HUDEP-2 (cell line): ENCODE results near the gene PPIL6.

Experiments used
- DNase-seq, 76 experiments: peaks; one replicate each; lab custom pipeline; 2025; ENCODE audit not compliant: unreplicated experiment in 76 of 76; lab: John Stamatoyannopoulos, UW

Gene PPIL6

DNA sequence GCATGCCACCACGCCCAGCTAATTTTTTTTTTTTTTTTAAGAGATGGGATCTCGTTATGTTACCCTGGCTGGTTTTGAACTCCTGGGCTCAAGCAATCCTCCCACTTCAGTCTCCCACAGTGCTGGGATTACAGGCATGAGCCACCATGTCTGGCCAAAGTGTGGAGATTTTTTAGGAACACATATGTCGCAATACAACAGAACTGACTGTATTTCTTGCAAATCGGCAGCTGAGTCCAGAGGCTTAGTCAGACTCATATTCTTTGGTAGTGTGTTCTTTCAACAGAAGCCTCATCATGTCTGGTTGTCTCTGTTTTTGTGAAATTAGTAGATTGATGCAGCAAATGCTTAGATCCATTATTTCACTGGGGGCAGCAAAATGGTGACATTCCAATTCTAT, 34.2 kb downstream of the PPIL6 start:
- DNase-seq = no peak

DNA sequence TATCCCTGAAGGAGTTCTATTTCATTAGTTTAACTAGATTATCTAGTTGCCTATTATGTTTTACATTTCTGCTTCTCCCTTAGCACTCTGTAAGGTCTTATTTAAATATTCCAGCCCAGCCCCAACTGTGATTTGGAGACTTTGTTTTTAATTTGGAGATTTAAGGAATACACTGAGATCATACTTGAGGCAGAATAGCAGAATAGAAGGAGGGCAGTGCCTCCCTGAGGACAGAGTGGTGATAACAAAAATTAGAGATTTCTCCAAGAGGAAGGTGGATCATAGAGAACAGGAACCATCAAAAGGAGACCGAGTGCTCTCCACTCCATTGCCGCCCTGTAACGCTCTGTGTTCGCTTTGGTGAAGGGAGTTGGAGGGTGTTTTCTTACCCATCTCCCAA, 43.4 kb downstream of the PPIL6 start:
- peak in 1 of 76 experiments; percentile 12 for DNase-seq

DNA sequence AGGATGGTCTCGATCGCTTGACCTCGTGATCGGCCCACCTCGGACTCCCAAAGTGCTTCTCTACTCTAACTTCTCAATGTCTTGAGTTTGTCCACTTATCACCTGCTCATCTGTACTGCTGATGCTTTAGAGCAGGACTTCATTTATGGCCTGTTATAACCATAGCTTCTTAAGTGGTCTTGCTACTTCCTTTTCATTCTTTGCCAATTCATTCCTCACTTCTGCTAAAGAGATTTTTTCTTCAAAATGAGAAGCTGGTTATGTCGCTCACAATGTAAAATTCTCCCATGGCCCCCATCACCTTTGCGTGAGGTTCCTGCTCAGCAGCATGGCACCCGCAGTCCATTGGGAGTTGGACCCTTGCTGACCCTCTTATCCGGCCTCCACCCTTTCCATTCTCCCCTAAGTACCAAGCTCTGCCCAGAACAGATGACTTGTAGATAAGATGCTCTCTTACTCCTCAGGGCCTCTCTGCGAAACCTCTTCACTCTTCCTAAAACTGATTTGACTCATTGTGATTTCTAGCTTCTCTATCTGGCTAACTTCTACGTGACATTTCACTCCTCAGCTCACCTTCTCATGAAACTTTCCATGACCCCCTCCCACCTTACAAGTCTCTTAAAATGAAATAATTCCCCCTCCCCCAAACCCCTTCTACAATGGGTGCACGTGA, 44.2 kb downstream of the PPIL6 start:
- no peak for DNase-seq

DNA sequence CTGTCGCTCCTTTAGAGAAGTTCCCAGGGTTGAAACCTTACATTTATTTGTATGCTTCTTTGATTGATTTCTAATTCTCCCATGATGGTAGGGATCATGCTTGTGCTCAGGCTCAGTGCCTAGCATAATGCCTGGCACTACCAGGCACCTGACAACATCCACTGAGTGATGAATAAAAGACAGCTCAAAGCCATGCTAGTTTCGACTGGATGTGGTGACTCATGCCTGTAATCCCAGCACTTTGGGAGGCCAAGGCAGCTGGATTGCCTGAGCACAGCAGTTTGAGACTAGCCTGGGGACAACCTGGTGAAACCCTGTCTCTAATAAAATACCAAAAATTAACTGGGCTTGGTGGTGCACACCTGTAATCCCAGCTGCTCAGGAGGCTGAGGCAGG, 46.5 kb downstream of the PPIL6 start:
- DNase-seq = no peak

DNA sequence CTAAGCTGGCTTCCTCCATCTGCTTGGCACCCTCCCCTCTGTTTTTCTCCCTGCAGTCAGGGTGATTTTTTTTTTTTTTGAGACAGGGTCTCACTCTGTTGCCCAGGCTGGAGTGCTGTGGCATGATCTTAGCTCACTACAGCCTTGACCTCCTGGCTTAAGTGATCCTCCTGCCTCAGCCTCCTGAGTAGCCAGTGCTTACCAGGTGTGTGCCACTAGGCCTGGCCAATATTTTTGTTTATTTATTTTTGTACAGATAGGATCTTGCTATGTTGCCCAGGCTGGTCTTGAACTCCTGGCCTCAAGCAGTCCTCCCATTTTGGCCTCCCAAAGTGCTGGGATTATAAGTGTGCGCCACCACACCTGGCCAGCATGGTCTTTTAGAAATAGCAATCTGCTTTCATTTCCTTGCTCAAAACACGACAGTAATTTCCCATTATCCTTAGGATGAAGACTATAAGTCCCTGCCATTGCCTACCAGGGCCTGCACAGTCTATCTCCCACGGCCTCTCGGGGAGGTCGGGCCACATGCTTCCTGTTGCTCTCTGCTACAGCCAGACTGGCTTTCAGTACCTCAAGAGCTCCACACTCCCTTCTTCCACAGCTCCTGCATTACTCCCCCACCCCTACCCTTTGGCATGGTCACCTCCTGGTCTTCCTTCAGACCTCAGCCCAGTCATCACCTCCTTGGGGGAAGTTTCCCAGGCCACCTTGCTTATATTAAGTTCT, 47.1 kb downstream of the PPIL6 start:
- no peak for DNase-seq

DNA sequence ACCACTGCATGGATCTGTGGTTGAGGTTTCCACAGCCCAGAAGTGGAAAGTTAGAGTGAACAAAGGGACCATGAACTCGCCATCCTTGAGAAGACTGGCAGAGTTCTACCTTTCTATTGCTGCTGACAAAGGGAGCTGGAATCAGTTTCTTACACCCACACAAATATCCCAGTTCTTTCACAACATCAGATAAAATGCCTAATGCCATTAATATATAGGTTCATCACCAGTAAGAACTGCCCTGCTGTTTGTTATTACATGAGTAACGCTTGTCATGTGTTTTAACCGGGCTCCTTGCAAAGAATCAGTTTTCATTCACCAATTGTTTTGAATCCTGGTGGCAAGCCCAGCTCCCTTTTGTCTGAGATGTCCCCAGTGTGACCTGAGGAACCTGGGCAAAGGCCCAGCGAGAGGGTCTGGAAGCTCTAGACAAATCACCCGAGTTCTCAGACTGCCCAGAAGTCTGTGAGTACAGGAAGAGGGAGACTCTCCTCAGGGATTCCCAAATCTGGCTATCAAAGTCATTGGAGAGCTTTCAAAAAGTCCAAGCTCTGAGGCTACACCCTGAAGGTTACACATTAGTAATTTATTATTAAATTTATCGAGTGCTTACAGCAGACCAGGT, 50.7 kb downstream of the PPIL6 start:
- no peak for DNase-seq

DNA sequence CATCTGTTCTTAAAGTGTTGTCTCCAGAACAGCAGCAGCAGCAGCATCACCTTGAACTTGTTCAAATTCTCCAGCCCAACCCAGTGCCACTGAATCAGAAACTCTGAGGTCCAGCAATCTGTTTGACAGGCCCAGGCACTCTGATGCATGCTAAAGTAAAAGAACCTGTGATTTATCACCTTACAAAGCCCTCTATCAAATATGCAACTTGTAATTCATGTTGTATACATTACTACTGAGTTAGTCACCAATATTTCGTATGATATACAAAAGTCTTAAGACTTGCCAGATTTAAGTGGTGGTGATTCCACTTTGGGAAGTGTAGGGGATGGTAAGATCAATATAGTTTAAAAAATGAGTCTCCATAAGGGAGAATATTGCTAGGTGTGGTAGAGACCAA, 52.2 kb downstream of the PPIL6 start:
- no peak for DNase-seq

DNA sequence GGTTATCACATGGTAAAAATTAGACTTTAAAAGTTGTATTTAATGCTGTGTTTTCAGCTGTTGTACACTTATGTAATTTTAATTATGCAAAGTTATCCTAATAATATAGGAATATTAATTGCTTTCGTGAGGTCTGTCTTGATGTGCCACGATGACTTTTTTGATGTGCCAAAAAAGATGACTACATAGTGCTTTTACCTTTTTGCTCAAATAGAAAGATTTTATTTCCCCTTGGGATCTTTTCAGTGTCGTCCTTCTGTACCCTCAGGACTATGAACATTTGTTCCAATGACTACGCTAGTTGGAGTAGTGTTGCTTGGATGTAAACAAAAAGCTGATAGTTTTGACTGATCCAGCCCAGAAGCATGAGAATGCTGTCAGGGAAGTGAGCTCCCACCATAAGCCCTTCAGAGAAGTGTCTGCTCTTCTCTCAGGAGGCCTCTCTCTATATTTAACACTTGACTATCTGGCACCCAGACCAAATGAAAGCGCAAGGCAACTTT, 56.9 kb downstream of the PPIL6 start:
- DNase-seq = peak in 3 of 76 experiments; percentile 24 to 57 (median 48)

DNA sequence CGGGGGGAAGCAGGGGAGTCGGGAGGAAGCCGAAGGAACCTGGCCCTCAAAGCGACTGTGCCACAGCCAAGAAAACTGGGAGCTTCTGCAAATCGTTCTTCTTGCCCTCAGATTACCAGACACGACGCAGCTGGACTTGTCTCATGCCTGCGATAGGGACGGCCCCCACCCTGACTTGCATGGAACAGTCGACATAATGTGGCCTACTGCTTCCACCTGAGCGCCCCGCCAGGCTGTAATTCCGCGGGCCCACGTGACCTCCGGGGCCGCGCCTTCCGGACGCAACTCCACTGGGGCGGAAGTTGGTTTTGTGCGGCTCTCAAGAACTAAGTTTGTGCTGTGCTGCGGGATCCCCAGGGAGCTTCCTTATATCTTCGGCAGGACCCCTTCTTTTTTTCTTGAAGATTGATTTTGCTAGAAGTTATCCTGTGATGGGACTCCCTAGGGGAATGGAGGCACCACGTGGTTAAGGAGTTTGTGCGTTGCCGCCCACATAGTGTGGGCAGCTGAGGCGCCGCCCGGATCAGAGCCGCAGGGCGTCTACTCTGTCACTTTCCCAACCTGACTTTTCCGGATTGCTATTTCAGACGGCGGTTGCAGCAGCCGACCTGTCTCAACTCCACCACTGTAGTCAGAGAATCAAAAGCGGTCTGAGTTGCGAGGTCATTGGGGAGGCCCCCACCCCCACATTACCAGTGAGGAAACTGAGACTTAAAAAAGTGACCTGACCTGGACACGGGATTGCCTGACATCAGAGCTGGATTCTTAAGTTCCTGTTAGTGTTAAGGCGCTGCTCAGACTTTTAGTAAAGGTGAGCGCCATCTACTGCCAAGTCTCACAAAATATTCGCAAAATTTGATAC, 57.6 kb downstream of the PPIL6 start:
- peak; percentile 81 to 100 (median 94) for DNase-seq

DNA sequence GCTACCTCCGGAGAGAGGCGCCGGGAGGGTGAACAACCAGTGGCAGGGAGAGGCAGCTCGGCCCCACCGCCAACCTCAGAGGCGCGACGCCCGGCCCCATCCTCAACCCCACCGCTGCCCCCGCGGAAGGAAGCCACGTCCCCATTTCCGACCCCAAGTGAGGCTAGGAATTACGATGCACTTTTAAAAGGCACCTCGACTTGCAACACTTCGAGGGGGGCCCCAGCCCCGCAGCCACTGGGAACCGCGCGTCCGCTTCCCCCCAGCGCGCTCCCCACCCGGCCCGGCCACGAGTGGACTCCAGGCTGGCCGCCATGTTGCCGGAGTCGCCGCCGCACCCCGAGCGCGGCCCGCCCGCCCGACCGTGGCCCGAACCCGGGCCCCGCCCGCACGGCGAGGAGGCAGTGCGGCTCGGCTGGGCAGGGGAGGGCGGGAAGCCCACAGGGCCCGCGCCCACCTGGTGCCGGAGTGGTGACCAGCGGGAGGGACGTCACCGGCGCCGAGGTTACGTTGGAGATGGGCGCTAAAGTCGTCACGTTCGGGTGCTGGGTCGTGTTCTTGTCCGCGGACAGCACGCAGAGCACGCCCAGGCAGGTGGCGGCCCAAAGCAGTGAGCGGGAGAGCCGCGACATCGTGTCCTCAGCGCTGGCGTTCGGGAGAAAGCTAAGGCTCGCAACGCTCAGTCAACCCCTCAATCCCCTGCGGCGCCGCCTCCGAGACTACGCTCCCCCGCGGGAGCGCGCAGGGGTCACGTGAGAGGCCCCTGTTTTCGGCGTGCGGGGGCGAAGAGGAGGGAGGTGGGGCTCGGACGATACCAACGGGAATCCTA, 58.5 kb downstream of the PPIL6 start, which contains the start of gene CD164:
Gene CD164, minus strand, starts transcription at position 721 of the 829 bp plus-strand sequence. Its CDS starts 89 bp downstream, at position 632.
- peak in 74 of 76 experiments; percentile 81 to 100 (median 94) for DNase-seq

DNA sequence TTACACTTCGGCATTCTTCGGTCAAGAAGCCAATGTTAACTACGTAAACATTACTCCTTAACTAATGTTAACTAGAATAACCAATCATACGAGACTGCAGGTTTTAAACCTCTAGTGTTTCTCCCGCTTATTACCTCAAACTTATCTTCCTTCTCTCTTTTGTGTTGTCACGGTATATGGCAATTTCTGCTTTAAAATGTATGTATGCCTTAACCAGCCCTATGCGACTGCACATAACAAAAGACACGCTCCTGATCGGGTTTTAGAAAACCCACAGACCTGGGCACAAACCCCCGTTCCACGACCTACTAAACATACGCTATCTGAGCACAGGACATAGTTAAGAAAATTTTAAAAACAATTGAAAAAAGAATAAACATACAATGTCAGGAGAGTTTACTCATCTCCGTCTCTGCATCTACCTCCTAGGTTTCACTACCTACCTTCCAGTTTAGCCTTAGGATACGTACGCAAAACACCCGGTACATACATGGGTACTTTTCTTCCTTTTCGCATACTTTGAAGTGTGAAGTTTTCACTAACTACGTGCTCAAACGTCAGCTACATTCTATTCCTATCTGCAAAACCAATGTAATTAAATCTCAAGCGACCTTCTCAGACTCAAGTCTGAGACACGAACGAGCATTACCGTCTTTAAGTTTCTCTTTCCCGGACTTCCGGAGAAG, 59.2 kb downstream of the PPIL6 start:
- peak in 6 of 76 experiments; percentile 20 to 51 (median 39) for DNase-seq

DNA sequence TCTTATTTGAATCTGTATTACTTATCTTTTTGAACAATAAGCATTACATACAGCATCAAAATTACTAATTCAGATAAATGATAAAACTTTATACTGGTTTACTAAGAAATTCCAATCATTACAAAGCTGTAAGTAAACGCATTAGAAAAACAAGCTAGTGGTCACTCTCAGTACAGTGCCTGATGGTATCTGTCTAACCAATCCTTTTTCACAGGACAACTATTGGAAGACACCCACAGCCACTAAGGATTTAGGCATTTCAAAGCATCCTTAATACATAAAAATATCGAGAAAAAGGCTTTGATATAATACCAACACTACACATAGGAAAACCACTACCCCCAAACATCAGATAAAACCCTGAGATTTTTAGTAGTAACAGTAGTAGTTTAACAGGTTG, 60.7 kb downstream of the PPIL6 start:
- no peak for DNase-seq

DNA sequence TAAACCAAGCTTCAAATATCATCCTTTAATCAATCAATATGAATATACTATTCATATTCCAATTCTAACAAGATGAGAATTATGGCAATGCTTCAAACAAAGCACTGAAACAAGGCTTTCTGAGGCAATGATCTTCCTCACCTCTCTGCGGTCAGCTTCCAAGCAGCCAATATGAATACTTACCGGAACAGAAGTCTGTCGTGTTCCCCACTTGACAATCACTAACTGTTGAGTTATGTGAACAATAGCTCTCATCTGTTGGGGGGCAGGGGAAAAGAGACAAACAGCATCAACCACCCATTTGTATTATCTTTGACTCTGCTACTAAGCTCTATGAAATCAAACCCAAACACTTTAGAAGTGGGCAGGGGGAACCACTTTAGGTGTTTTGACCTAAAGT, 62.7 kb downstream of the PPIL6 start:
- no peak for DNase-seq

DNA sequence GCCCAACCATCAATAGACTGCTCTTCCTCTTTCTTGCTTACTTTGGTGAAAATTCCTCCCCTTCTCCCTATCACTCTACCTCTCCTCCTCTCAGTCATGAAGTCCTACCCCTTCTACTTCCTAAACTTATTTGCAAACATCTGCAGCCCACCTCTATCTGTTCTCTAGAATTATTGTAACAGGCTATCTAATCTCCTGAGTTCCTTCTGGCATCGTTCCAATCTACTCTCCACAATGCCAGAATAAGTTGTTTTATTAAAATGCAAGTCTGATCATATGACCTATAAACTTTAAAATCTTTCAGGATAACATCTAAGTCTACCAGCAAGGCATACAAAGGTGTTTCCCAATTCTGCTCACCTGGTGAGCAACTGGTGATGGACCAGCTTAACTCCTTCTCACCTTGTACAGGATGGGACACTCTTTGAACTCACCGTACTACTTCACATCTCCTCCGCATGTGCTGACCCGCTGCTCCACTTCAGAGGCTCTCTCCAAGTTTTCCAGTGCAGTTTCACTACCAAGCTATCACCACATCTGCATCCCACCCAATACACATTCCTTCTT, 66.0 kb downstream of the PPIL6 start:
- DNase-seq = no peak

DNA sequence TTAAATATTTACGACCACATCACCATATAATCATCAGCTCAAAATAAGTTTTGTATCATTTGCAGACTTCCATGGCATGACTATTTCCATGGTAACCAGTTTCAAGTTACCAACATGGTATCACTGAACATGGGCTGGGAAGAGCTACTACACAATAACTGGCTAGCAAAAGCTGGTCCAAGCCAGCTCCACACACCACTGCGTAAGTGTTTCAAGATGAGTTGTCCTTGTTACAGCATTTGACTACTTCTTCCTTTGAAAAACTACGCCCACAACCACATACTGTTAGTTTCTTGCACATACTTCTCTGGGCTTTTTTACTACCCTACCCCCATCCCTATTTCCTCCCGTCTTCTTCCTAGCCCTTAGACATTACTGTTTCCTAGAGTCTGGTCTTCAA, 66.7 kb downstream of the PPIL6 start:
- no peak for DNase-seq

DNA sequence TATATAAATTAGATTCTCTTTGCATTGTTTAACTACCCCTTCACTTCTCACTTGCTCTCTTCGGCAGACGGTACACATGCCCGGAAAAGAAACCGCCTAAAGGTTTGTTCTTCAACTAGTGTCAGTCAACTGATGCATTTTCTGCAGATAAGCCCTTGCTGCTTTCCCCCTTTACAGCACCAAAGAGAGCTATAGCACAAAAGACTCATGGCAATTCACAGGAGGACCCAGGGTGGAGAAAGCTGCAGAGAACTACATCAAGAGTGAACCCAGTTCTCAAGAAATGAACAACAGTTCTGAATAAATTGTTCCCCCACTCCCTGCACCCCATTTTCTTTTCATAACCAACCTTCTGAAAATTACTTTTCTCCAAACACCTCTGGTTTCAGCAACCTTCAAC, 67.1 kb downstream of the PPIL6 start:
- peak in 1 of 76 experiments; percentile 10 for DNase-seq

DNA sequence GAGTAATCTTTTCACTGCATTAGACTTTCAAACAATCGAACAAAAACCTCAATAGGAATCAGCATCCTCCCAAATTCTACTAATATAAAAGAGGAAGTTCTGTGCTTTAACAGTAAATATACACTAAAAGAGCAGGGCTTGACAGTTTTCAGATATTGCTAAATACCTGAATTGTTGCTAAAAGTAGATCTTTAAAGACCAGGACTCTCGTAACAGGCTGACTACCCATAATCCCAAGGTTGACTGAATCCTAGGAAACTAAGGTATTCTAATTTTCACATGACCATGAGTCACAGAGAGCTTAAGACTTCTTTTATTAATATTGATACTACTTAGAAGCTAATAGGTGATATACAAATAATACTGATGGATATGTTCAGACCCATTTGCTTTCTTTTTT, 68.3 kb downstream of the PPIL6 start:
- DNase-seq = no peak

DNA sequence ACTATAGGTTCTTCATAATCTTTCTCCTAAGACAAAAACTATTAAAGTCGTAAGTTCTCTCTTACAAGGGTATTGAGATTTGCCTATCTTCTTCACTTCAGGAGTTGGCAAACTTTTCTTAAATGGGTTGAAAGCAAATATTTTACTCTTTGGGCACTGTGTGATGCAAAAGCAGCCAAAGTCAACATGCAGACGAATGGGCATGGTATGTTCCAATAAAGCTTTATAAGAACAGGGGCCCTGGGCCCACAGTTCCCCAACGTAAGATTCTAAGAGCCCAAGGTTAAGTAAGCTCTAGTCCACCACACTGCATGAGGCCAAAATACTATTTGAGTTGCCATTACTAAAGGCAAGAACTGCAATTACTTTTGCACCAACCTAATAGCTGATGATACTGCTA, 69.6 kb downstream of the PPIL6 start:
- no peak for DNase-seq

DNA sequence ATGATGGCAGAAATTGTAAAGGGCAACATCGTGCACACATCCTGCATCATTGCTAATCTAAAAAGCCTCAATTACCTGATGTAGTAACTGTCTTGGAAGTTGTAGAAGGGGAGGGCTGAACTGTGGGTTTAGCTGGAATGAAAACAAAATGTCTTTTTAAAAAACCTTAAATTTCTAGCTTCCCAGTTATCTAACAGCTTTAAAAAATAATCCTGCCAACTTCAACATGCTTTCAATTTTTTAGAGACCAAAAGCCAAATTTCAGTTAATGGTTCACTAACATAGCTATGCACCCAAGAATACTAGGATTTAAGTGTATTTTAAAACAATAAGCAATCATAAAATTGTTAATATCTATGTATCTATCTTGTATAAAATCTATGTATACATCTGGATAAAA, 70.1 kb downstream of the PPIL6 start:
- DNase-seq = no peak
